SH-SY5Y (cell line): ENCODE data around the gene PRODH2.

Experiments used
- GATA2 ChIP-seq: IDR thresholded peaks from 2 replicates; pipeline ENCODE4 v1.6.1; 2011; ENCODE audit warnings: mild to moderate bottlenecking, low read depth, low read length
- GATA3 ChIP-seq: IDR thresholded peaks from 2 replicates; pipeline ENCODE4 v1.6.1; 2011; ENCODE audit warnings: low read depth, mild to moderate bottlenecking, low read length, moderate library complexity

PRODH2 gene

DNA sequence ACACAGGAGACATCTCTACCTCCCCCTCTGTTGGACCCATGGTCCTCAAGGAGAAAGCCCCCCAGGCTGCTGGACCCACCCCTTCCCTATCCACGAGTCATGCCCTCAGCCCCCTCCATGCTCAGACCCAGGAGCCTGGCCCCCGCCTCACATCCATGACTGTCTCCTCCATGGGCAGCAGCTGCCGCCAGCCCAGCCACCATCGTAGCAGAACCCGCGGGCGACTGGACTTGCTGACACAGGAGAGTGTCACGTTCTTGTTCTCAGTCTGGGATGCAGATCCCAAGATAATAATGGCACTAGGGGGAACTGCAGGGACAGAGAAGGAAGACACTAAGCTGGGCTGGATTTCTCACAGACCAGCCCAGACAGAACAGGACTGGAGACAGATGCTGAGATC lies 35.8 kb upstream of the PRODH2 start:
- no peak for TF ChIP-seq GATA2
- no peak for TF ChIP-seq GATA3

DNA sequence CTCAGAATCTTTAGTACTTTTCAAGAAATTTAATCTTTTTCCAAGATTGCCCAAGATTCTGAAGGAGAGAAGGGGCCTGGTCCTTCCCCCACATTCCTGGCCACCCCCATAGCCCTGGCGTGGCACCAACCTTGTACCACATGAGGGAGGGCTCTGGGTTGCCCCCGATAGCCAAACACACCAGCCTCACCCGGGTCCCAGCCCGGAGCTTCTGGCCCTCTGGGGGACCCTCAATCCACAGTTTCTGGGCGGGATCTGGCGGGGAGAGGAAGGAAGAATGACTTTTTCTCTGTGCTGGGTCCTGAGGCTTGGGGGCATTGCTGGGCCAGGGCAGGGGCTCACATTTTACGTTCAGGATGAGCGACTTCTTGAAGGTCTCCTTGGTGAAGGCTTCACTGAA lies 35.3 kb upstream of the PRODH2 start:
- TF ChIP-seq GATA2 (no peak), GATA3 (no peak)

DNA sequence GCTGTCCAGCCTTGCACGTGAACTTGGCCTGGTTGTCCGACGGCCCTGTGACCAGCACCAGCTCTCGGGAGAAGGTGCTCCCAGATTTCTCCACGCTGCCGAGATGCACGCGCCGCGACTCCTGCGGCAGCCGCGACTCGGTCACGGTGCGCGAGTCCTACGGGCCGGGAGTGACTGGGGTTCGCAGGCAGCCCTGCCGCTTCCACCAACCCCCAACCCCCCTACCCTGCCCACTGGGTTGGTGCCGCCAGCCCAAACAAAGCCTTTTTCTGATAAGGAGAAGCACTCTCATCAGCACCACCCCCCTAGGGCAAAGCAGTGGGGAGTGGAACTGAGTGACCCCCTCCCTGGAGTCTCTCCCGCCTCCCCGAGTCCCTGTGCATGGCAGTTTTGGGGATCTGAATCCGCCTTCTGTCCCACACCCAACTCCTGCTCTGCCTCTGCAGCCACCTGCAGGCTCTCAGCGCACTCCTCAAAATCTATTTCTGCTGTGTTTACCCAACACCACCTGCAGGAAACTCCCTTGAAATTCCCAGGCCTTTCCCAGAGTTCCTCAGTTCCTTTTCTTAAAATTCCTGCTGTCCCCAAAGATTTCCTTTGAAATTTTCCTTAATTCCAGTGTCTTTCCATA lies 33.5 kb upstream of the PRODH2 start:
- TF ChIP-seq GATA2 (no peak), GATA3 (no peak)

DNA sequence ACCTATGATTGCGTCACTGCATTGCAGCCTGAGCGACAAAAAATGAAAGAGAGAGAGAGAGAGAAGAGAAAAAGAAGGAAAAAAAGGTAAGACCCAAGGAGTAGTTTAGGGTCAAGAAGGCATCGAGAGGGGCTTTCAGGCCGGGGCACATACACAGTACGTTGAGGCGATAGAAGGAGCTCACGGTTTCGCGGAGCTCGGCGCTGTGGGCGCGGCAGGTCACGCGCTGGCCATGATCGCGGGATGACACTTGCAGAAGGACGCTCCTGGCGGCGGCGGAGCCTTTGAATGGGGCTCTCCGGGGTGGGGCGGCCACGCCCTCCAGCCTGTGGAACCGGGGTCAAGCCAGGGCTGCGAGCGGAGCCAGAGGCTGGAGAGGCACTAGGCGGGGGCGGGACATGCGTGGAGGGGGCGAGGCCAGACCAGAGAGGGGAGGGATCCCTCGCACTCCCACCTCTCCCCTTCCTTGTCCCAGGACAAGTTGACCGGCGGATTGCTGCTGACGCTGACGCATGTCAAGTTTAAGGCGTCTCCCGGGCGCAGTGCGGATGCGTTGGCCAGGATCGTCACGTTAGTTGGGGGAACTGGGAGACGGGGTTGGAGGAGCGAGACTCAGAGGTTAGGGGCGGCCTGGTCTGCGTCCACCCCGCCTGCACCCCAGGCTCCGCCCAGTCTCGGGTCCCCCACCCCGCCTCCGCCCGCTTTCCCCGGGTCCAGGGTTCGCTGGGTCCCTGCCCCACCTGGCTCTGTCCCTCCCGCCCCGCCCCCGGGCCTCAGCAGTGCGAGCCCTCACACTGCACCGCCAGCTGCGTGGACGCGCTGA lies 32.8 kb upstream of the PRODH2 start:
- TF ChIP-seq GATA2: no peak
- no peak for TF ChIP-seq GATA3

- TF ChIP-seq GATA2 (no peak), GATA3 (no peak)
These were observed 32.0 kb upstream of the PRODH2 start for GRCh38 chr19:35844482-35845214.

- TF ChIP-seq GATA2: no peak
- TF ChIP-seq GATA3: no peak
These were observed 31.2 kb upstream of the PRODH2 start for GRCh38 chr19:35843676-35844481.

- TF ChIP-seq GATA3 (no peak), GATA2 (no peak)
These were observed 30.1 kb upstream of the PRODH2 start for GRCh38 chr19:35842666-35843272.

DNA sequence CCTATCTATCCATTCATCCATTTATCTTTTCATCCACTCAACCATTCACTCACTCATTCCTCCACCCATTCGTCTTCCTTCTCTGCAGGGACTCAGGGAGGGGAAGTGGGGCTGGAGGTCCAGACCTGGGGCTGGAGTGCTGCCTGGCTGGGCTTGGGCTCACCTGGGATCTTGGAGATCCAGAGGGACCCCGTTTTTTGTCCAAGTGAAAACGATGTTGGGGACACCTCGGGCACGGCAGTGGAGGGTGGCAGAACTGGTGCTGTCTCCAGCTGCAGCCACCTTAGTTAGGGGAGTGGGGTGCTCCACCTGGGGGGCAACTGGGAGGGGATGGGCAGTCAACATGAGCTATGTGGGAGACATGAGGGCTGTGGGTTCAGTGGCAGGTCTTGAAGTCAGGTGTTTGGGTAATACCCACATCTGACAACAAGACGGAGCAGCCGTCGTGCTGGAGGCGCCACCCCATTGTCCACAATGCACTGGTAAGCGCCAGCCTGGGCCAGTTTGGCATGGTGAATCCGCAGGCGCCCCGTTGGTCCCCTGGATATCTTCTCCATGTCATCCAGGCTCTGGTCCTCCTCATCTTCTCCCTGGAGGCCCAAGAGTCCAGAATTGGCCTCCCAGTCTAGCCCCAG lies 29.4 kb upstream of the PRODH2 start:
- no peak for TF ChIP-seq GATA3
- no peak for TF ChIP-seq GATA2

GRCh38 chr19:35833972-35834371 lies 21.3 kb upstream of the PRODH2 start:
- TF ChIP-seq GATA2 (no peak), GATA3 (no peak)

DNA sequence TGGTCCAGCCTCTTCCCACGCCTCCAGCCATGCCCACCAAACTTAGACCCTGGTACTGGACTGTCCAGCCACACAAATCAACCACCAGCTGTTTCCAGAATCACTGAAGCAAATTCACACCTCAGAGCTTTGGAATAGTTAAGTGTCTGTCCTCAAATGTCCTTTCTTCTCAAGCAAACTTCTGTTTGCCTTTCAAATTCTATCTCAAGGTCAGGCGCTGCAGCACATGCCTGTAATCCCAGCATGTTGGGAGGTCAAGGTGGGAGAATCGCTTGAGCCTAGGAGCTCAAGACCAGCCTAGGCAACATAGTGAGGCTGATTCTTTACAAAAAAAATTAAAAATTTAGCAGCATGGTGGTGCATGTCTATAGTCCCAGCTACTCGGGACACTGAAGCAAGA lies 19.4 kb upstream of the PRODH2 start:
- no peak for TF ChIP-seq GATA2
- TF ChIP-seq GATA3: no peak

GRCh38 chr19:35830986-35831385 lies 18.3 kb upstream of the PRODH2 start:
- no peak for TF ChIP-seq GATA3
- TF ChIP-seq GATA2: no peak

DNA sequence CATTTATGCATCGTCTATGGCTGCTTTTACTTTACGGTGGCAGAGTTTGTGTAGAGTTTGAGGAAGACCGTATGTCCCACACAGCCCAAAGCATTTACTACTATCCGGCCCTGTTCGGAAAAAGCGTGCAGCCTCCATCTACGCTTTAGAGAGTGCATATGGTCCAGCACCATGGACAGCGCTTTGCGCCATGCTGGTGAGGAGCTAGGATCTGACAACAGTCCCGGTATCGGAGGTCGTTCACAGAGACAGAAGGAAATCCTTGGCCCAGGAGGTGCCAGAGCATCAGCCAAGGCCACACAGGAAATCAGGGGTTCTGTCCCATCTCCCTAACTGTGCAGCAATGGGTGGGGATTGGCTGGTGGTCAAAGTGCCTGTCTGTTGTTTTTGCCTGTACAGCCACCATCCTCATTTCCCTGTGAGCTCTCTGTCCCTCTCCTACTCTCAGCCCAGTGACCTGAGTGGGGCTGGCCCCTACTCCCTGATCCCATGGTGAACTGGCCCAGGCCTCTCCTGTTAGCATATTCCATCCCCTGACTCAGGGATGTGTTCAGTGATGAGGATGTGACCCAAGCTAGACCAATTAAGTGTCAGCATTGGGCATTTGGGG lies 16.2 kb upstream of the PRODH2 start:
- no peak for TF ChIP-seq GATA2
- TF ChIP-seq GATA3: no peak

DNA sequence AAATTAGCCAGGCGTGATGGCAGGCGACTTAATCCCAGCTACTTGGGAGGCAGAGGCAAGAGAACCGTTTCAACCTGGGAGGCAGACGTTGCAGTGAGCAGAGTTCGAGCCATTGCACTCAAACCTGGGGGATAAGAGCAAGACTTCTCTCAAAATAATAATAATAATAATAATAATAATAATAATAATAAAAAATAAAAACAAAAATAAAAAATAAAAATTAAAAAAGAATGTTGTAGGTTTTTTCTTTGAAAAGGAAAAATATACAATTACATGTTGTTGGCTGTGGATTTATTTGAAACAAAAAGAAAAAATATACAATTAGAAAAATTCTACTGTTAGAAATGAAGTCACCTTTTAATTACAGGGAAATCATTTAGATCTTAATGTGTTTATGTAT lies 11.5 kb upstream of the PRODH2 start:
- no peak for TF ChIP-seq GATA3
- TF ChIP-seq GATA2: no peak
